Esophagus muscularis mucosa (tissue), 3 donors: ENCODE results near the gene ADGRD2.

Experiments
- EP300 ChIP-seq: sonication (generic); formaldehyde crosslinking; IDR thresholded peaks from one replicate; pipeline ENCODE4 v1.6.1; 2017; ENCODE audit warnings: antibody characterized with exemption
- TF ChIP-seq, protein P1 (sequence below), 3 experiments: fragments of 200-600 bp in 2 of 3; fragments of 450-650 bp in 1 of 3; sonication (generic) in 2 of 3; IDR thresholded peaks; one replicate each; pipeline ENCODE4 v1.5.1; 2017 to 2019; ENCODE audit warnings: antibody characterized with exemption in 3 of 3, mild to moderate bottlenecking in 2 of 3, moderate library complexity in 1 of 3

DNA sequence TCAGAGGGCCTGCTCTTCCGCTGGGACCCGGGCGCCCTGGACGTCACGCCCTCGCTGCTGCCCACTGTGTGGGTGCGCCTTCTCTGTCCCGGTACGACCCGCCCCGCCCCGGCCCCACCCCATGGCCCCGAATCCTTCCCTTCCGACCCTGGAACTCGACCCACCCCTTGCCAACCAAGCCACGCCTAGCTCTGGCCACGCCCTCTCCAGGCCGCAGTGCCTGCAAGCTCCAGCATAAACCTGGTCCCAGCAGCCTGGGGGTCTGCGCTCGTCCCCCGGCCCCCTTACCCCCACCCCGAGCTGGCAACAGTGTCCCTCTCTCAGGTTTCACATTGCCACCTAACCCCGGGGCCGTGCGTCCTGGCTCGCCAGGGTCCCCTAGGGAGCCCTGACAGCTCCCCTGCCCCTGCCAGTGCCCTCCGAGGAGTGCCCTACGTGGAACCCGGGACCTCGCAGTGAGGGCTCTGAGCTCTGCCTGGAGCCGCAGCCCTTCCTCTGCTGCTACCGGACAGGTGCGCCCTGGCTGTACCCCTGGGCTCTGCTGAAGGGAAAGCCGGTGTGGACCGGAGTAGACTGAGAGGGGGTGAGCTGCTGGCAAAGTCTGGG lies 3.4 kb downstream of the ADGRD2 start:
- TF ChIP-seq, protein P1, sequence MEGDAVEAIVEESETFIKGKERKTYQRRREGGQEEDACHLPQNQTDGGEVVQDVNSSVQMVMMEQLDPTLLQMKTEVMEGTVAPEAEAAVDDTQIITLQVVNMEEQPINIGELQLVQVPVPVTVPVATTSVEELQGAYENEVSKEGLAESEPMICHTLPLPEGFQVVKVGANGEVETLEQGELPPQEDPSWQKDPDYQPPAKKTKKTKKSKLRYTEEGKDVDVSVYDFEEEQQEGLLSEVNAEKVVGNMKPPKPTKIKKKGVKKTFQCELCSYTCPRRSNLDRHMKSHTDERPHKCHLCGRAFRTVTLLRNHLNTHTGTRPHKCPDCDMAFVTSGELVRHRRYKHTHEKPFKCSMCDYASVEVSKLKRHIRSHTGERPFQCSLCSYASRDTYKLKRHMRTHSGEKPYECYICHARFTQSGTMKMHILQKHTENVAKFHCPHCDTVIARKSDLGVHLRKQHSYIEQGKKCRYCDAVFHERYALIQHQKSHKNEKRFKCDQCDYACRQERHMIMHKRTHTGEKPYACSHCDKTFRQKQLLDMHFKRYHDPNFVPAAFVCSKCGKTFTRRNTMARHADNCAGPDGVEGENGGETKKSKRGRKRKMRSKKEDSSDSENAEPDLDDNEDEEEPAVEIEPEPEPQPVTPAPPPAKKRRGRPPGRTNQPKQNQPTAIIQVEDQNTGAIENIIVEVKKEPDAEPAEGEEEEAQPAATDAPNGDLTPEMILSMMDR (IDR thresholded peaks at IDR 0.05): no peak
- no peak for TF ChIP-seq EP300
